Lung (tissue), 12 donors: ENCODE measurements around the gene COMP. TPM values are rescaled to one million over a fixed set of nuclear protein-coding genes. Genes with fewer than 3 reads are reported as not detected.
A peak's percentile ranks its signal among the peaks of the same experiment; 100 is the strongest.

ENCODE experiments used
- ATAC-seq: fragments of 200-7000 bp; cut with Tn5 transposase; one replicate; pipeline ENCODE4 v1.9.1; 2020; ENCODE audit warnings: moderate number of reproducible peaks; ENCODE audit not compliant: insufficient read depth, low FRiP score
- DNase-seq, 3 donors: peaks; one replicate each; pipeline ENCODE4 v3.0.0-alpha.2; 2013 to 2017
- H3K27ac ChIP-seq, 2 donors: one replicate each; pipeline ENCODE4 v1.5.1; 2013; ENCODE audit warnings: mild to moderate bottlenecking in 2 of 2, moderate library complexity in 2 of 2, control low read depth in 1 of 2, inconsistent platforms in 1 of 2, low read depth in 1 of 2, low read length in 1 of 2
- H3K27me3 ChIP-seq, 3 donors: one replicate each; pipeline ENCODE4 v1.5.1; 2013; ENCODE audit warnings: low read length in 2 of 3; ENCODE audit not compliant: control insufficient read depth in 3 of 3, insufficient read depth in 3 of 3
- H3K36me3 ChIP-seq, 4 donors: one replicate each; pipeline ENCODE4 v1.5.1; 2013; ENCODE audit warnings: low read length in 4 of 4, mild to moderate bottlenecking in 1 of 4, moderate library complexity in 1 of 4; ENCODE audit not compliant: control insufficient read depth in 4 of 4, insufficient read depth in 4 of 4
- H3K4me1 ChIP-seq, 5 donors: one replicate each; pipeline ENCODE4 v1.5.1; 2013; ENCODE audit warnings: low read length in 5 of 5, mild to moderate bottlenecking in 2 of 5, moderate library complexity in 1 of 5; ENCODE audit not compliant: control insufficient read depth in 5 of 5, insufficient read depth in 5 of 5
- H3K4me3 ChIP-seq: one replicate; pipeline ENCODE4 v1.5.1; 2013; ENCODE audit warnings: mild to moderate bottlenecking, control low read depth, moderate library complexity
- H3K9ac ChIP-seq, 2 donors: one replicate each; pipeline ENCODE4 v1.5.1; 2013; ENCODE audit warnings: low read length in 2 of 2, control low read depth in 1 of 2; ENCODE audit not compliant: insufficient read depth in 1 of 2
- H3K9me3 ChIP-seq, 4 donors: one replicate each; pipeline ENCODE4 v1.5.1; 2013; ENCODE audit warnings: low read length in 3 of 4, mild to moderate bottlenecking in 1 of 4, moderate library complexity in 1 of 4; ENCODE audit not compliant: control insufficient read depth in 4 of 4, insufficient read depth in 3 of 4
- WGBS, 2 donors: extraction: QIAGEN DNeasy Blood & Tissue Kit; methylation state at CpG; one replicate each; pipeline ENCODE4 v1.1.7; 2013; 5-methylcytosine and 5-hydroxymethylcytosine counted together
- polyA plus RNA-seq, 2 donors: library from polyadenylated mRNA; stranded (reverse); fragments of 200-250 nt; gene quantifications; one replicate each; pipeline ENCODE4 v1.2.1, GENCODE V29; 2013
- total RNA-seq, 2 donors: library from RNA; depleted of rRNA in 1 of 2; stranded (reverse); fragments of >200 nt in 1 of 2; gene quantifications; one replicate each; pipeline ENCODE4 v1.2.1, GENCODE V29; 2014 to 2021
- TF ChIP-seq, protein P1 (sequence below): IDR thresholded peaks from 2 replicates; pipeline ENCODE4 v1.5.1; 2012; ENCODE audit warnings: mild to moderate bottlenecking; ENCODE audit errors: control extremely low read depth, extremely low read depth
- donor health status: control.
- donor health status: control.
- donor health status: Bipolar disorder and iron deficiency.
- donor health status: healthy.
- donor health status: DM: yes; HTN: yes; CAD: no.

COMP gene
- total and polyA plus RNA-seq, 4 donors: 1.7 to 3.5 (median 2.4) TPM; not detected in 1

DNA sequence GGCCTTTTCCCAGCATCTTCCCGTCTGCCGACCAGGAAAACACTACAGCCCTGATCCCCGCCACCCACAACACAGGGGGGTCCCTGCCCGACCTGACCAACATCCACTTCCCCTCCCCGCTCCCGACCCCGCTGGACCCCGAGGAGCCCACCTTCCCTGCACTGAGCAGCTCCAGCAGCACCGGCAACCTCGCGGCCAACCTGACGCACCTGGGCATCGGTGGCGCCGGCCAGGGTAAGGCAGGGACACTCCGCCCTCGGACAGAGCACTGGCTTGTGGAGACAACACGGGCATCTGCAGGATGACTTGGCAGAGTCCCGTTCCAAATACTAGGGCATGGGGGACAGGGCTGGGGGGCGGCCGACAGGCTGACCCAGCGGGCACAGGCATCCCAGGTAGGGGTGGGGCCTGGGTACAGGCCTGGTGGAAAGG is 31.1 kb downstream of the COMP start:
- Histone ChIP-seq H3K27me3 (no peaks in the 10 kb centered on the region), H3K4me3 (no peak overlapping the region), H3K4me1 (peaks cover 0 to 24% (median 13%) of the 10 kb centered on the region in 5 donors), H3K9ac (no peak overlapping the region), H3K27ac (no peak overlapping the region), H3K9me3 (no peaks in the 10 kb centered on the region), H3K36me3 (peaks cover 0 to 6% (median 2%) of the 10 kb centered on the region in 4 donors)
- no peak for ATAC-seq
- TF ChIP-seq, protein P1, sequence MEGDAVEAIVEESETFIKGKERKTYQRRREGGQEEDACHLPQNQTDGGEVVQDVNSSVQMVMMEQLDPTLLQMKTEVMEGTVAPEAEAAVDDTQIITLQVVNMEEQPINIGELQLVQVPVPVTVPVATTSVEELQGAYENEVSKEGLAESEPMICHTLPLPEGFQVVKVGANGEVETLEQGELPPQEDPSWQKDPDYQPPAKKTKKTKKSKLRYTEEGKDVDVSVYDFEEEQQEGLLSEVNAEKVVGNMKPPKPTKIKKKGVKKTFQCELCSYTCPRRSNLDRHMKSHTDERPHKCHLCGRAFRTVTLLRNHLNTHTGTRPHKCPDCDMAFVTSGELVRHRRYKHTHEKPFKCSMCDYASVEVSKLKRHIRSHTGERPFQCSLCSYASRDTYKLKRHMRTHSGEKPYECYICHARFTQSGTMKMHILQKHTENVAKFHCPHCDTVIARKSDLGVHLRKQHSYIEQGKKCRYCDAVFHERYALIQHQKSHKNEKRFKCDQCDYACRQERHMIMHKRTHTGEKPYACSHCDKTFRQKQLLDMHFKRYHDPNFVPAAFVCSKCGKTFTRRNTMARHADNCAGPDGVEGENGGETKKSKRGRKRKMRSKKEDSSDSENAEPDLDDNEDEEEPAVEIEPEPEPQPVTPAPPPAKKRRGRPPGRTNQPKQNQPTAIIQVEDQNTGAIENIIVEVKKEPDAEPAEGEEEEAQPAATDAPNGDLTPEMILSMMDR: no peak
- no peak for DNase-seq
- 93% methylated on average over 22 of the region's 22 CpGs for WGBS, 2 donors

DNA sequence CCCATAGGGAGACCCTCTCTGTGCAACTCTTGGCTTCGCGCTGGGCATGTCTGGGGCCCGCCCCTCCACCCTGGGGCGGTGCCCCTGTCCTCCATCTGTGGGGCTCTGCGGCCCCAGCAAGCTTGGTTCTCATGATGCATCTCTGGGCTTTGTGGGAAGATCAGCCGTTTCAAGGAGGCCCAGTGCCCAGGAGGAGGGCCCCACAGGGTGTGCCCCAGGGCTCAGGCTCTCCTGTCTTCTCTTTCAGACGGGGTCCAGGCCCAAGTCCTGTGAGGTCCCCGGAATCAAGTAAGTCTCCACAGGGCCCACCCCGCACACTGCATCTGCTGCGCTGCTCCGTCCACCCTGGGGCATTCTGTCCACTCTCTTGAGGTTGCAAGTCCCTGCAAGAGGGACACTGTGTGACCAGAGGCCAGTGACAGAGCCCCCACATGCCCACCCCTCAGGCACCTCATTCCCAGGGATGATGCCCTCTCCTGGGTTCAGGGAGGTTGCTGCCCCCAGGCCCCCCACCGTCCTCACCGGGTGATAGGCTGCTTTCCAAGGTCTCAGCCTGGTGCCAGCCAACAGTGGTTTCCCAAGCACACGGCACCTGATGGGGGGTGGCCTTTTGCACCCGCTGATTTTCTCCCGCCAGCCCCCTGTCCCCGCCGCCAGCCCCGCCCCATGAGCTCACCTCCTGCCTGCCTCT is 31.7 kb downstream of the COMP start:
- no peak for DNase-seq
- WGBS, 2 donors: 90 to 94% methylated on average over 18 to 19 of the region's 19 CpGs
- Histone ChIP-seq H3K9me3 (no peaks in the 10 kb centered on the region), H3K27ac (no peak overlapping the region), H3K4me3 (no peak overlapping the region), H3K9ac (no peak overlapping the region), H3K36me3 (peaks cover 0 to 6% (median 2%) of the 10 kb centered on the region in 4 donors), H3K27me3 (no peaks in the 10 kb centered on the region), H3K4me1 (peaks cover 0 to 22% (median 9%) of the 10 kb centered on the region in 5 donors)
- TF ChIP-seq, protein P1: no peak
- ATAC-seq: no peak

DNA sequence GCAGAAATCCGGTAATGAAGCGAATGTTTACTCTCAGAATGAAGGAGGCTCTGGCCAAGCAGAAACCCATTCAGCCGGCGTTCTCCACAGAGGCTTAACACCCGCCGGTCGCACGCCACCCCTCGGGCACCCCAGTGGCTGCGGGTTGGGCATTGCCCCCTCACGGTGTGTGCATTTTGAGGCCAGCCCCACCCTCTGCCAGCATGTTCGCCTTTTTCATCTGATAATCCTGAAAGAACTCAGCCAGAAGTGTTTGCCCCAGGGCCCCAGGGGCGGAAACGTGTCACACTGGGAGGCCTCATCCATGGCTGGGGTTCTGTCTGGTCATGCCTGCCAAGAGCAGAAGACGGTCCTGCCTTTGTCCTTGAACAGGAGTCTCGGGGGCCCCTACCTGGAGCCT is 34.2 kb downstream of the COMP start:
- Histone ChIP-seq H3K36me3 (peaks cover 0 to 7% (median 5%) of the 10 kb centered on the region in 4 donors), H3K9ac (no peak overlapping the region), H3K27me3 (no peaks in the 10 kb centered on the region), H3K27ac (peak overlapping the region in 1 of 2 donors; percentile 51), H3K4me1 (peaks cover 0 to 6% (median 1%) of the 10 kb centered on the region in 5 donors), H3K9me3 (no peaks in the 10 kb centered on the region), H3K4me3 (no peak overlapping the region)
- DNase-seq (peak; percentile 37 to 73 (median 68)), ATAC-seq (no peak)
- WGBS, 2 donors: 76 to 91% methylated on average over 16 of the region's 16 CpGs
- TF ChIP-seq, protein P1: no peak
